Tibial artery (tissue), 4 donors: ENCODE data around the gene KAZN.

ENCODE experiments used
- DNase-seq, 2 donors: peaks; one replicate each; pipeline ENCODE4 v3.0.0-alpha.2; 2019
- H3K27ac ChIP-seq, 2 donors: fragments of 200-600 bp; sonication (generic) in 1 of 2; 1 replicate in 1 of 2; 2 replicates in 1 of 2; pipeline ENCODE4 v1.5.1; 2018 to 2019; ENCODE audit warnings: mild to moderate bottlenecking in 1 of 2
- H3K27me3 ChIP-seq, 2 donors: fragments of 200-600 bp; sonication (generic) in 1 of 2; one replicate each; pipeline versions ENCODE4 v1.5.1 to v1.6.0; 2016 to 2019
- H3K36me3 ChIP-seq, 3 donors: fragments of 200-600 bp; sonication (generic) in 2 of 3; one replicate each; pipeline ENCODE4 v1.5.1; 2016 to 2019; ENCODE audit warnings: mild to moderate bottlenecking in 2 of 3
- H3K4me1 ChIP-seq, 4 donors: fragments of 200-600 bp; sonication (generic) in 2 of 4; 1 replicate in 3 of 4; 2 replicates in 1 of 4; pipeline ENCODE4 v1.5.1; 2016 to 2019
- H3K4me3 ChIP-seq, 2 donors: fragments of 200-600 bp; sonication (generic) in 1 of 2; 1 replicate in 1 of 2; 2 replicates in 1 of 2; pipeline ENCODE4 v1.5.1; 2018 to 2019; ENCODE audit warnings: mild to moderate bottlenecking in 2 of 2
- H3K9me3 ChIP-seq, 3 donors: fragments of 200-600 bp; sonication (generic) in 1 of 3; one replicate each; pipeline ENCODE4 v1.5.1; 2016 to 2019
- CTCF ChIP-seq, 2 experiments: fragments of 200-600 bp in 1 of 2; fragments of 450-650 bp in 1 of 2; IDR thresholded peaks; one replicate each; pipeline ENCODE4 v1.5.1; 2017 to 2019; ENCODE audit warnings: antibody characterized with exemption in 2 of 2, mild to moderate bottlenecking in 1 of 2, moderate library complexity in 1 of 2
- intact Hi-C: fragments of 100-400 bp; cut with DNase I; formaldehyde crosslinking; loops from one replicate; pipeline ENCODE4 v1.15.0; 2023; ENCODE audit warnings: low total_unique reads

Gene KAZN

GRCh38 chr1:14606632-14607031, 8.1 kb downstream of the KAZN start:
- H3K27me3 ChIP-seq: peaks cover 0 to 43% of the 10 kb centered on the region in 2 donors
- no peak for TF ChIP-seq CTCF (IDR thresholded peaks at IDR 0.05)
- no peak for DNase-seq

GRCh38 chr1:14607295-14607694, 8.8 kb downstream of the KAZN start:
- no peak overlapping the region for H3K27ac ChIP-seq
- intact Hi-C loops: no loop called here
- no peaks in the 10 kb centered on the region for H3K36me3 ChIP-seq
- peaks cover 0 to 41% of the 10 kb centered on the region in 2 donors for H3K27me3 ChIP-seq
- DNase-seq: no peak
- no peaks in the 10 kb centered on the region for H3K4me1 ChIP-seq
- H3K9me3 ChIP-seq: no peaks in the 10 kb centered on the region
- H3K4me3 ChIP-seq: no peak overlapping the region
- no peak for TF ChIP-seq CTCF (IDR thresholded peaks at IDR 0.05)

More at GRCh38 chr1:14606632-14607031, 8.1 kb downstream of the KAZN start:
- no peak overlapping the region for H3K27ac ChIP-seq
- H3K9me3 ChIP-seq: no peaks in the 10 kb centered on the region
- no peaks in the 10 kb centered on the region for H3K4me1 ChIP-seq
- intact Hi-C loops: no loop called here
- H3K36me3 ChIP-seq: no peaks in the 10 kb centered on the region
- H3K4me3 ChIP-seq: no peak overlapping the region

- H3K4me1 ChIP-seq: no peaks in the 10 kb centered on the region
- no peak for DNase-seq
- H3K27me3 ChIP-seq: peaks cover 0 to 36% of the 10 kb centered on the region in 2 donors
- no peaks in the 10 kb centered on the region for H3K9me3 ChIP-seq
- TF ChIP-seq CTCF (IDR thresholded peaks at IDR 0.05): no peak
- intact Hi-C loops: no loop called here
- H3K27ac ChIP-seq: no peak overlapping the region
- H3K4me3 ChIP-seq: no peak overlapping the region
- H3K36me3 ChIP-seq: no peaks in the 10 kb centered on the region
Measured at GRCh38 chr1:14608308-14608707, 9.8 kb downstream of the KAZN start.

- no peaks in the 10 kb centered on the region for H3K4me1 ChIP-seq
Measured at GRCh38 chr1:14610761-14611160, 12.3 kb downstream of the KAZN start.

GRCh38 chr1:14611792-14612191, 13.3 kb downstream of the KAZN start:
- Histone ChIP-seq H3K4me3 (no peak overlapping the region), H3K4me1 (no peaks in the 10 kb centered on the region), H3K36me3 (no peaks in the 10 kb centered on the region), H3K27ac (no peak overlapping the region), H3K27me3 (peaks cover 0 to 18% of the 10 kb centered on the region in 2 donors), H3K9me3 (no peaks in the 10 kb centered on the region)
- intact Hi-C loops: no loop called here
- no peak for DNase-seq
- no peak for TF ChIP-seq CTCF (IDR thresholded peaks at IDR 0.05)

More at GRCh38 chr1:14610761-14611160, 12.3 kb downstream of the KAZN start:
- no peak for DNase-seq
- intact Hi-C loops: no loop called here
- H3K4me3 ChIP-seq: no peak overlapping the region
- TF ChIP-seq CTCF (IDR thresholded peaks at IDR 0.05): no peak
- H3K36me3 ChIP-seq: no peaks in the 10 kb centered on the region
- peaks cover 0 to 18% of the 10 kb centered on the region in 2 donors for H3K27me3 ChIP-seq
- no peaks in the 10 kb centered on the region for H3K9me3 ChIP-seq
- H3K27ac ChIP-seq: no peak overlapping the region

- TF ChIP-seq CTCF (IDR thresholded peaks at IDR 0.05): no peak
- Histone ChIP-seq H3K4me3 (no peak overlapping the region), H3K27ac (no peak overlapping the region), H3K4me1 (no peaks in the 10 kb centered on the region), H3K27me3 (peaks cover 0 to 18% of the 10 kb centered on the region in 2 donors), H3K36me3 (no peaks in the 10 kb centered on the region), H3K9me3 (peaks cover 0 to 3% (median 0%) of the 10 kb centered on the region in 3 donors)
- no peak for DNase-seq
- intact Hi-C loops: no loop called here
Measured at GRCh38 chr1:14612256-14612655, 13.8 kb downstream of the KAZN start.
